ENCODE results near the gene KIRREL1. TPM values are rescaled to one million over a fixed set of nuclear protein-coding genes. Genes with fewer than 3 reads are reported as not detected.

Gene KIRREL1
- total RNA-seq, 1 donor: 96.9 TPM

GRCh38 chr1:158020259-158020885 is 26.9 kb downstream of the KIRREL1 start:
- no peak for DNase-seq (ENCODE audit: low read depth)
- TF ChIP-seq CTCF (IDR thresholded peaks at IDR 0.05; ENCODE audit: insufficient read depth, low read length): no peak
- peak overlapping the region; percentile 51 for H3K4me3 ChIP-seq (ENCODE audit: low read depth, low read length)

- DNase-seq (ENCODE audit: low read depth): peak; percentile 55
- no peak overlapping the region for H3K4me3 ChIP-seq (ENCODE audit: low read depth, low read length)
- no peak for TF ChIP-seq CTCF (IDR thresholded peaks at IDR 0.05; ENCODE audit: insufficient read depth, low read length)
Observed at GRCh38 chr1:158020886-158021620, 27.6 kb downstream of the KIRREL1 start.

DNA sequence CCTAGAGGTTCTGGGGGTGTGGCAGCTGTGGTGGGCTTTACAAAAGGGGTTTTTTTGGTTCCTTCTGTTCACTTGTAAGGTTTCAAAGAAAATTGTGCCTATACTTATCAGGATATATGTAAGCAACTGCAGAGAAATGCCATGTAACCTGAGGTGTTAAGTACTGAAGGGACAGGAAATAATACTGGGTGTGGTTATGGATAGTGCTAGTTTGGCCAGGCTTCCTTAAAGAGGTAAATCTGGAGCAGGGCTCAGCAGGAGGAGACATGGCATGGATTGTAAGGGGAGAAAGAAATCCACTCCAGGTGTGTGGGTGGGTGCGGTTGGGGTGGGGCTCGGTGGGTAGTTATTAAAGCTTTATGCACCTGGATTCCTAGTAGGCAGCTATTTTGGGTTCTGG is 28.3 kb downstream of the KIRREL1 start:
- H3K4me3 ChIP-seq (ENCODE audit: low read depth, low read length): no peak overlapping the region
- DNase-seq (ENCODE audit: low read depth): no peak
- no peak for TF ChIP-seq CTCF (IDR thresholded peaks at IDR 0.05; ENCODE audit: insufficient read depth, low read length)

- TF ChIP-seq CTCF (IDR thresholded peaks at IDR 0.05; ENCODE audit: insufficient read depth, low read length): no peak
- peak; percentile 65 for DNase-seq (ENCODE audit: low read depth)
- no peak overlapping the region for H3K4me3 ChIP-seq (ENCODE audit: low read depth, low read length)
Observed at GRCh38 chr1:158022554-158023312, 29.3 kb downstream of the KIRREL1 start.

- DNase-seq (ENCODE audit: low read depth): no peak
- no peak overlapping the region for H3K4me3 ChIP-seq (ENCODE audit: low read depth, low read length)
- no peak for TF ChIP-seq CTCF (IDR thresholded peaks at IDR 0.05; ENCODE audit: insufficient read depth, low read length)
Observed at GRCh38 chr1:158024737-158025136, 31.3 kb downstream of the KIRREL1 start.

GRCh38 chr1:158025576-158026230 is 32.3 kb downstream of the KIRREL1 start:
- H3K4me3 ChIP-seq (ENCODE audit: low read depth, low read length): no peak overlapping the region
- DNase-seq (ENCODE audit: low read depth): no peak
- TF ChIP-seq CTCF (IDR thresholded peaks at IDR 0.05; ENCODE audit: insufficient read depth, low read length): no peak
